Heart left ventricle (tissue), 16 donors: ENCODE data around the gene LRRC8E. TPM values are rescaled to one million over a fixed set of nuclear protein-coding genes. Genes with fewer than 3 reads are reported as not detected.

Experiments used
- ATAC-seq, 4 donors: fragments of 200-7000 bp; cut with Tn5 transposase; one replicate each; pipeline ENCODE4 v1.9.1; 2020 to 2022; ENCODE audit warnings: moderate library complexity in 4 of 4, mild to moderate bottlenecking in 3 of 4, moderate number of reproducible peaks in 1 of 4
- DNase-seq, 5 donors: peaks; one replicate each; pipeline ENCODE4 v3.0.0-alpha.2; 2020
- H3K27ac ChIP-seq, 12 donors: fragments of 200-600 bp; sonication (generic) in 4 of 12; one replicate each; pipeline versions ENCODE4 v1.5.0 to v1.8.0; 2016 to 2022; ENCODE audit warnings: mild to moderate bottlenecking in 2 of 12
- H3K27me3 ChIP-seq, 9 donors: fragments of 200-600 bp; sonication (generic) in 2 of 9; one replicate each; pipeline versions ENCODE4 v1.5.1 to v1.8.0; 2016 to 2022; ENCODE audit warnings: mild to moderate bottlenecking in 3 of 9
- H3K36me3 ChIP-seq, 9 donors: fragments of 200-600 bp; sonication (generic) in 2 of 9; one replicate each; pipeline versions ENCODE4 v1.5.0 to v1.8.0; 2018 to 2022; ENCODE audit warnings: mild to moderate bottlenecking in 2 of 9
- H3K4me1 ChIP-seq, 12 donors: fragments of 200-600 bp; sonication (generic) in 4 of 12; one replicate each; pipeline versions ENCODE4 v1.5.0 to v1.8.0; 2016 to 2022; ENCODE audit warnings: mild to moderate bottlenecking in 3 of 12
- H3K4me3 ChIP-seq, 12 donors: fragments of 200-600 bp; sonication (generic) in 4 of 12; one replicate each; pipeline versions ENCODE4 v1.5.0 to v1.8.0; 2017 to 2022; ENCODE audit warnings: mild to moderate bottlenecking in 9 of 12, moderate library complexity in 4 of 12
- H3K9me3 ChIP-seq, 12 donors: fragments of 200-600 bp; sonication (generic) in 4 of 12; one replicate each; pipeline versions ENCODE4 v1.5.0 to v1.8.0; 2016 to 2022; ENCODE audit warnings: mild to moderate bottlenecking in 1 of 12
- CTCF ChIP-seq, 12 donors: fragments of 200-600 bp; sonication (generic) in 4 of 12; IDR thresholded peaks; one replicate each; pipeline versions ENCODE4 v1.5.0 to v1.8.0; 2018 to 2022; ENCODE audit warnings: antibody characterized with exemption in 12 of 12, mild to moderate bottlenecking in 5 of 12
- POLR2A ChIP-seq, 2 donors: fragments of 450-650 bp; IDR thresholded peaks; one replicate each; pipeline ENCODE4 v1.6.1; 2017; ENCODE audit warnings: antibody characterized with exemption in 2 of 2, mild to moderate bottlenecking in 2 of 2, moderate library complexity in 2 of 2
- WGBS, 4 donors: extraction: QIAGEN DNeasy Blood & Tissue Kit in 2 of 4; methylation state at CpG; one replicate each; pipeline versions ENCODE4 v1.1.5 to v1.1.7; 2013 to 2018; 5-methylcytosine and 5-hydroxymethylcytosine counted together
- intact Hi-C, 10 donors: fragments of 100-400 bp; cut with DNase I; formaldehyde crosslinking; loops; one replicate each; pipeline versions ENCODE4 v1.11.1 to v1.14.2; 2022
- polyA plus RNA-seq, 2 donors: library from polyadenylated mRNA; stranded (reverse); fragments of 200-250 nt; gene quantifications; one replicate each; pipeline ENCODE4 v1.2.3, GENCODE V29; 2013
- total RNA-seq, 9 donors: library from RNA; depleted of rRNA in 2 of 9; stranded (reverse); fragments of >200 nt in 2 of 9; fragmentation: NEBNext Ultra II Directional in 3 of 9; extraction: Animal tissue kit (Norgen Biotek cat#: 25700) in 3 of 9; gene quantifications; one replicate each; pipeline versions ENCODE4 v1.1.0 to v1.2.4, GENCODE V29; 2016 to 2023
- donor health status: ischemic (EF 13 %, LVEDD 7.1; RV severe dilation, severe dysfunction).
- donor health status: healthy with polysubstance abuse.
- donor health status: DM: no; HTN: yes; CAD: no.
- donor health status: DM: no; HTN: no; CAD: no.
- donor health status: ischemic (EF 25% LVEDD 6.9; RV normal size, moderate dysfunction).
- donor health status: ischemic (EF 25% LVEDD 5.7; RV mildly dilated, moderate dysfunction).
- donor health status: healthy.
- donor health status: DM: yes; HTN: yes; CAD: no.
- donor health status: ischemic (EF 35%, LVEDD 5.7; RV mildly dilated, moderate dysfunction).
- donor health status: nonischemic (EF 11% LVEDD 7.7; RV severe dilation, severe dysfunction).
- donor health status: DM: yes; HTN: yes; CAD: no.
- donor health status: PGD.
- donor health status: ischemic (EF 29% LVEDD 5.4; RV normal size, mild dysfunction).
- donor health status: nonischemic (EF 23%, LVEDD 6.1; RV moderate dilation, normal function).

The LRRC8E gene
- total and polyA plus RNA-seq, 11 donors, result 0.17 to 2.6 (median 1.00) TPM

GRCh38 chr19:7862413-7862951 lies 25.8 kb upstream of the LRRC8E start:
- DNase-seq (peak in 3 of 5 donors; percentile 35 to 79 (median 52)), ATAC-seq (peak in 1 of 4 donors; percentile 38)
- Histone ChIP-seq H3K9me3 (no peaks in the 10 kb centered on the region), H3K4me3 (peak overlapping the region in 6 of 12 donors; percentile 12 to 43 (median 22)), H3K27me3 (peaks cover 0 to 50% (median 11%) of the 10 kb centered on the region in 9 donors), H3K4me1 (peaks cover 0 to 21% (median 10%) of the 10 kb centered on the region in 12 donors), H3K36me3 (peaks cover 0 to 17% (median 0%) of the 10 kb centered on the region in 9 donors), H3K27ac (no peak overlapping the region)
- WGBS, 4 donors, result 7 to 28% (median 16%) methylated on average over 23 to 67 of the region's 67 CpGs; no CpG with 5 or more reads in 1 of the 4 donors
- intact Hi-C loops, result no loop called here
- TF ChIP-seq POLR2A (IDR thresholded peaks at IDR 0.05), result no peak
- no peak for TF ChIP-seq CTCF (IDR thresholded peaks at IDR 0.05)

GRCh38 chr19:7863157-7863970 lies 24.9 kb upstream of the LRRC8E start:
- Histone ChIP-seq H3K27me3 (peaks cover 0 to 58% (median 16%) of the 10 kb centered on the region in 9 donors), H3K27ac (no peak overlapping the region), H3K4me1 (peaks cover 0 to 23% (median 11%) of the 10 kb centered on the region in 12 donors), H3K36me3 (peaks cover 0 to 17% (median 0%) of the 10 kb centered on the region in 9 donors), H3K4me3 (no peak overlapping the region), H3K9me3 (no peaks in the 10 kb centered on the region)
- DNase-seq (no peak), ATAC-seq (no peak)
- WGBS, 4 donors, result 72 to 87% (median 82%) methylated on average over 50 to 83 of the region's 83 CpGs
- intact Hi-C loops, result no loop called here
- TF ChIP-seq POLR2A (IDR thresholded peaks at IDR 0.05), result no peak

- WGBS, 4 donors, result 78 to 81% (median 79%) methylated on average over 19 to 21 of the region's 21 CpGs
- DNase-seq, result no peak
Measured at GRCh38 chr19:7863971-7864689, 24.2 kb upstream of the LRRC8E start.

More at GRCh38 chr19:7863971-7864689, 24.2 kb upstream of the LRRC8E start:
- no peak for TF ChIP-seq POLR2A (IDR thresholded peaks at IDR 0.05)
- no peak for TF ChIP-seq CTCF (IDR thresholded peaks at IDR 0.05)
- intact Hi-C loops, result no loop called here
- Histone ChIP-seq H3K27ac (no peak overlapping the region), H3K27me3 (peaks cover 0 to 62% (median 16%) of the 10 kb centered on the region in 9 donors), H3K36me3 (peaks cover 0 to 17% (median 0%) of the 10 kb centered on the region in 9 donors), H3K4me3 (no peak overlapping the region), H3K9me3 (no peaks in the 10 kb centered on the region), H3K4me1 (peaks cover 4 to 31% (median 18%) of the 10 kb centered on the region in 12 donors)
- no peak for ATAC-seq
